ENCODE data around the gene SLC46A2.

SLC46A2 gene

GRCh38 chr9:112861638-112862555, 28.8 kb downstream of the SLC46A2 start:
- TF ChIP-seq, protein P1, sequence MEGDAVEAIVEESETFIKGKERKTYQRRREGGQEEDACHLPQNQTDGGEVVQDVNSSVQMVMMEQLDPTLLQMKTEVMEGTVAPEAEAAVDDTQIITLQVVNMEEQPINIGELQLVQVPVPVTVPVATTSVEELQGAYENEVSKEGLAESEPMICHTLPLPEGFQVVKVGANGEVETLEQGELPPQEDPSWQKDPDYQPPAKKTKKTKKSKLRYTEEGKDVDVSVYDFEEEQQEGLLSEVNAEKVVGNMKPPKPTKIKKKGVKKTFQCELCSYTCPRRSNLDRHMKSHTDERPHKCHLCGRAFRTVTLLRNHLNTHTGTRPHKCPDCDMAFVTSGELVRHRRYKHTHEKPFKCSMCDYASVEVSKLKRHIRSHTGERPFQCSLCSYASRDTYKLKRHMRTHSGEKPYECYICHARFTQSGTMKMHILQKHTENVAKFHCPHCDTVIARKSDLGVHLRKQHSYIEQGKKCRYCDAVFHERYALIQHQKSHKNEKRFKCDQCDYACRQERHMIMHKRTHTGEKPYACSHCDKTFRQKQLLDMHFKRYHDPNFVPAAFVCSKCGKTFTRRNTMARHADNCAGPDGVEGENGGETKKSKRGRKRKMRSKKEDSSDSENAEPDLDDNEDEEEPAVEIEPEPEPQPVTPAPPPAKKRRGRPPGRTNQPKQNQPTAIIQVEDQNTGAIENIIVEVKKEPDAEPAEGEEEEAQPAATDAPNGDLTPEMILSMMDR (IDR thresholded peaks at IDR 0.05; ENCODE audit: borderline replicate concordance, insufficient read depth, low read depth, low read length) = no peak

DNA sequence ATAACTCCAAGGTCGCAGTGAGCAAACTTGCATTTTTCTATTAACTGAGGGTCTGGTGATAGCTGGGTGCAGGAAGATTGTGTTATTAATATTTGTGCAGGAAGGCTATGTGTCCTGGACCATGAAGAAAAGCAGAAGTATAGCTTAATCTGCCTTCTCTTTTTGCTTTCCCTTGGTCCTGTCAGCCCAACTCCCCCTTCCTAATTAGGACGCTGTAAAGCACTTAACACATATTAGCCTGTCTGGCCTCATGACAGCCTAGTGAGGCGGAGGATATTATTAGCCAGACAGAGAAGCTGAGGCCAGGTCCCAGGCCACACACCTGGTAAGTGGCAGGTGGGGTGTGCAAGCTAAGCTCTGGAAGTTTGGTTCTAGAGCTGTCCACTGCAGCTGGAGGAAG, 29.5 kb downstream of the SLC46A2 start:
- TF ChIP-seq, protein P1 (IDR thresholded peaks at IDR 0.05; ENCODE audit: borderline replicate concordance, insufficient read depth, low read depth, low read length) = no peak
- no peak overlapping the region for H3K4me3 ChIP-seq (ENCODE audit: low read depth, low read length)

More at GRCh38 chr9:112861638-112862555, 28.8 kb downstream of the SLC46A2 start:
- no peak overlapping the region for H3K4me3 ChIP-seq (ENCODE audit: low read depth, low read length)

- TF ChIP-seq, protein P1 (IDR thresholded peaks at IDR 0.05; ENCODE audit: borderline replicate concordance, insufficient read depth, low read depth, low read length) = no peak
Observed at GRCh38 chr9:112860451-112860850, 30.2 kb downstream of the SLC46A2 start.

DNA sequence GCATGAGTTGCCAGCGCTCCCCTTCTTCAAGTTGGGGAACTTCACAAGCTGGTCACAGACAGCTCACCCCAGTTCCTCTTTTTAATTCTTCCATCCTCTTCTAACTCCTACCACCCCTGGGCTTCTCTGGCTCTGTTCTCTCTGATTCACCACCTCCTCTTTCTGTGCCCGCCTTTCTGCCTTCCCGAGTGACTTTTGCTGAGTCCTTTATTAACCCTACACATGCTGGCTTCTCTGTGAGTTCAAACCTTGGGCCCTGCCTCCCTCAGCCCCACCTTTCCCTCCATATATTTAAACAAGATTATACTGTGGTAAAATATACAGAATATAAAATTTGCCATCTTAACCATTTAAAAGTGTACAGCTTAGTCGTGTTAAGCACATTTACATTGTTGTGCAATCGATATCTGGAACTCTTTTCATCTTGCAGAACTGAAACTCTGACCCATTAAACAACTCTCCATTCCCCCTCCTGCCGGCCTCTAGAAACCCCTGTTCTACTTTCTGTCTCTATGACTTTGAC, 32.0 kb downstream of the SLC46A2 start:
- TF ChIP-seq, protein P1 (IDR thresholded peaks at IDR 0.05; ENCODE audit: borderline replicate concordance, insufficient read depth, low read depth, low read length) = no peak
- H3K4me3 ChIP-seq (ENCODE audit: low read depth, low read length) = no peak overlapping the region

More at GRCh38 chr9:112860451-112860850, 30.2 kb downstream of the SLC46A2 start:
- no peak overlapping the region for H3K4me3 ChIP-seq (ENCODE audit: low read depth, low read length)

GRCh38 chr9:112858005-112858404, 32.7 kb downstream of the SLC46A2 start:
- H3K4me3 ChIP-seq (ENCODE audit: low read depth, low read length) = no peak overlapping the region
- TF ChIP-seq, protein P1 (IDR thresholded peaks at IDR 0.05; ENCODE audit: borderline replicate concordance, insufficient read depth, low read depth, low read length) = no peak

DNA sequence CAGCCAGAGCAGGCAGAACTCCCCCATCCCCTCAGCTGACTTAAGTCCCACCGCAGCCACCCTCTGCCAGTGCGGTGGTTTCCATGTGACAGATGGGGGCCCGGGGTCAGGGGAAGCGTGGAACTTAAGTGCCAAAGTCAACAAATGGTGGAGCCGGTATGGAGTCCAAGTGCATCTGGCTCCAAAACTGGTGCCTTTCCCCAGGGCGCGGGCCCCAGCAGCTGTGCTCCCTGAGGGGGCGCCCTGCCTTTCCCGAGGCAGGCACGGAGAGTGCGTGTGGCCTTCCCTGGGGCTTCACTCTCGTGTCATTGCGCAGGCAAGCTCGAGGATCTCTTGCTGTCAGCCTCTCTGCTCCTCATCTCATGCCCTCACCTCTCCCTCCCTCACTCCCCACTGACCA, 33.8 kb downstream of the SLC46A2 start:
- TF ChIP-seq, protein P1 (IDR thresholded peaks at IDR 0.05; ENCODE audit: borderline replicate concordance, insufficient read depth, low read depth, low read length) = no peak

More for the DNA sequence above, 33.8 kb downstream of the SLC46A2 start:
- no peak overlapping the region for H3K4me3 ChIP-seq (ENCODE audit: low read depth, low read length)

All from GM12875 (cell line).